Ishikawa (cell line): ENCODE results near the gene CCSER2.

Source experiments
- CEBPB ChIP-seq: IDR thresholded peaks from 2 replicates; pipeline ENCODE4 v1.6.1; 2012
- CREB1 ChIP-seq: IDR thresholded peaks from 2 replicates; pipeline ENCODE4 v1.6.1; 2012; ENCODE audit warnings: low read depth
- EGR1 ChIP-seq: IDR thresholded peaks from 2 replicates; pipeline ENCODE4 v1.6.1; 2012
- EP300 ChIP-seq: IDR thresholded peaks from 2 replicates; pipeline ENCODE4 v1.6.1; 2012; ENCODE audit warnings: borderline replicate concordance
- FOXM1 ChIP-seq: IDR thresholded peaks from 2 replicates; pipeline ENCODE4 v1.6.1; 2012; ENCODE audit warnings: low read depth, borderline replicate concordance
- MAX ChIP-seq: IDR thresholded peaks from 2 replicates; pipeline ENCODE4 v1.6.1; 2012
- NFIC ChIP-seq: IDR thresholded peaks from 2 replicates; pipeline ENCODE4 v1.6.1; 2012
- RAD21 ChIP-seq: IDR thresholded peaks from 2 replicates; pipeline ENCODE4 v1.6.1; 2012; ENCODE audit warnings: low read depth
- TAF1 ChIP-seq: IDR thresholded peaks from 2 replicates; pipeline ENCODE4 v1.6.1; 2012; ENCODE audit warnings: low read depth, mild to moderate bottlenecking
- TCF12 ChIP-seq: IDR thresholded peaks from 2 replicates; pipeline ENCODE4 v1.6.1; 2012; ENCODE audit warnings: low read depth
- TEAD4 ChIP-seq: IDR thresholded peaks from 2 replicates; pipeline ENCODE4 v1.6.1; 2012
- YY1 ChIP-seq: IDR thresholded peaks from 2 replicates; pipeline ENCODE4 v1.6.1; 2012; ENCODE audit warnings: low read depth
- ZBTB7A ChIP-seq: IDR thresholded peaks from 2 replicates; pipeline ENCODE4 v1.6.1; 2012; ENCODE audit warnings: low read depth
- TF ChIP-seq, protein P1 (sequence below): IDR thresholded peaks from 2 replicates; pipeline ENCODE4 v1.6.1; 2012
- TF ChIP-seq, protein P2 (sequence below): IDR thresholded peaks from 2 replicates; pipeline ENCODE4 v1.6.1; 2012; ENCODE audit warnings: low read depth, mild to moderate bottlenecking

Gene CCSER2

GRCh38 chr10:84392181-84392580 is 63.8 kb downstream of the CCSER2 start:
- no peak for TF ChIP-seq RAD21
- TF ChIP-seq TEAD4 = no peak
- no peak for TF ChIP-seq EP300
- no peak for TF ChIP-seq YY1
- no peak for TF ChIP-seq ZBTB7A
- TF ChIP-seq, protein P1, sequence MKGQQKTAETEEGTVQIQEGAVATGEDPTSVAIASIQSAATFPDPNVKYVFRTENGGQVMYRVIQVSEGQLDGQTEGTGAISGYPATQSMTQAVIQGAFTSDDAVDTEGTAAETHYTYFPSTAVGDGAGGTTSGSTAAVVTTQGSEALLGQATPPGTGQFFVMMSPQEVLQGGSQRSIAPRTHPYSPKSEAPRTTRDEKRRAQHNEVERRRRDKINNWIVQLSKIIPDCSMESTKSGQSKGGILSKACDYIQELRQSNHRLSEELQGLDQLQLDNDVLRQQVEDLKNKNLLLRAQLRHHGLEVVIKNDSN = no peak
- TF ChIP-seq MAX = no peak
- TF ChIP-seq NFIC = no peak
- no peak for TF ChIP-seq FOXM1
- TF ChIP-seq, protein P2, sequence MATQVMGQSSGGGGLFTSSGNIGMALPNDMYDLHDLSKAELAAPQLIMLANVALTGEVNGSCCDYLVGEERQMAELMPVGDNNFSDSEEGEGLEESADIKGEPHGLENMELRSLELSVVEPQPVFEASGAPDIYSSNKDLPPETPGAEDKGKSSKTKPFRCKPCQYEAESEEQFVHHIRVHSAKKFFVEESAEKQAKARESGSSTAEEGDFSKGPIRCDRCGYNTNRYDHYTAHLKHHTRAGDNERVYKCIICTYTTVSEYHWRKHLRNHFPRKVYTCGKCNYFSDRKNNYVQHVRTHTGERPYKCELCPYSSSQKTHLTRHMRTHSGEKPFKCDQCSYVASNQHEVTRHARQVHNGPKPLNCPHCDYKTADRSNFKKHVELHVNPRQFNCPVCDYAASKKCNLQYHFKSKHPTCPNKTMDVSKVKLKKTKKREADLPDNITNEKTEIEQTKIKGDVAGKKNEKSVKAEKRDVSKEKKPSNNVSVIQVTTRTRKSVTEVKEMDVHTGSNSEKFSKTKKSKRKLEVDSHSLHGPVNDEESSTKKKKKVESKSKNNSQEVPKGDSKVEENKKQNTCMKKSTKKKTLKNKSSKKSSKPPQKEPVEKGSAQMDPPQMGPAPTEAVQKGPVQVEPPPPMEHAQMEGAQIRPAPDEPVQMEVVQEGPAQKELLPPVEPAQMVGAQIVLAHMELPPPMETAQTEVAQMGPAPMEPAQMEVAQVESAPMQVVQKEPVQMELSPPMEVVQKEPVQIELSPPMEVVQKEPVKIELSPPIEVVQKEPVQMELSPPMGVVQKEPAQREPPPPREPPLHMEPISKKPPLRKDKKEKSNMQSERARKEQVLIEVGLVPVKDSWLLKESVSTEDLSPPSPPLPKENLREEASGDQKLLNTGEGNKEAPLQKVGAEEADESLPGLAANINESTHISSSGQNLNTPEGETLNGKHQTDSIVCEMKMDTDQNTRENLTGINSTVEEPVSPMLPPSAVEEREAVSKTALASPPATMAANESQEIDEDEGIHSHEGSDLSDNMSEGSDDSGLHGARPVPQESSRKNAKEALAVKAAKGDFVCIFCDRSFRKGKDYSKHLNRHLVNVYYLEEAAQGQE = no peak
- no peak for TF ChIP-seq CEBPB
- TF ChIP-seq CREB1 = no peak
- TF ChIP-seq TCF12 = no peak
- no peak for TF ChIP-seq EGR1
- no peak for TF ChIP-seq TAF1

DNA sequence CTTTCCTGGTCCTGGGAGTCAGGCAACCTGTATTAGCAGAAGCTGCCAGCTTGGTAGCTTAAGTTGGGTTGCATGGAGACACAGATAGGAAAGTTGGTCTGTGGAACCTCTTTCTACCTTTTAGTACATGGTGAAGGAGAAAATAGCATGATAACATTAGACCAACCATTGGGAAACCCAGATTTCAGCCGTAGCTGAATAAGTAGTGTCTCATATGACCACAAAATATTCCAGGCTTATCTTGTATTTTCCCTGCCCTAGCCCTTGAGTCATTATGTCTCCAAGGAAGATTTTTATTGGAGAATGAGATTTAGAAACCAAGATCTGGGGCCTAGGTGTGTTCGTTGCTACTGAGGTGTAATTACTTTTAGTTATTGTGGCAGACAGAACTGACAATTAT is 67.2 kb downstream of the CCSER2 start:
- TF ChIP-seq TCF12 (no peak), EGR1 (no peak), CREB1 (no peak), NFIC (no peak), ZBTB7A (no peak), TEAD4 (no peak), RAD21 (no peak)

DNA sequence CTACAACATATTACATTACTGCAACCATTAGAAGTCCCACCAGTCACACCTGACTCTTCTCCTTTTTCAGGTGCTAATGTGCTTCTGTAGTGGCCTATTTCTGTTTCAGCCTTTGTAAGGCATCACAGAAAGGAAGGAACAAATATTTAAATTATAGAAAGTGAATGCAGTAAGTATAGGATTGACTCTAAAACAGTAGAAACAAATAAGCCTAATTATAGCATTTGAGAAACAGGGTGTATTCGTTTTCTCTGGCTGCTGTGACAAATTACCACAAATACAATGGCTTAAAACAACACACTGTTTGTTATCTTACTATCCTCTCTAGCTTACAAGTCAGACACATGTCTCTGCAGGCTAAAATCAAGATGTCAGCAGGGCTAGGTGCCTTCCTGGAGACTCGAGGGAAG is 69.4 kb downstream of the CCSER2 start:
- TF ChIP-seq TCF12 (no peak), CEBPB (no peak), TEAD4 (no peak), CREB1 (no peak), EGR1 (no peak), NFIC (no peak), ZBTB7A (no peak), FOXM1 (no peak)

DNA sequence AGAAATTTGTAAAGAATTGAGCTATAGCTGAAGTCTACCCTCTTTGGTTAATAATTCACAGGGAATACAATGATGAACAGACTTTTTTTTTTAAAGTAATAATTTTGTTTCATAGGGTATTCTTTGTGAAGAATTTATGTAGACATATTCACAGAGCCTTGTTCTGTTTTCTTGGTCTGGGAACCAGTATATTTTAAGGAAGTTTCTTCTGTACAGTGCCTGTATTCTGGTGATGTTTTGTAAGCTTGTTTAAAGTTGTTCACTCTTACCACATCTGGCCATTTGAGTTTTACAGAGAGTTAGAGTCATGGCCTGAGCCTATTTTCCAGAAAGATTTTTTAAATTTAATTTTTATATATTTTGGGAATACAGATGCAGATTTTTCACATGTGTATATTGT is 70.3 kb downstream of the CCSER2 start:
- TF ChIP-seq MAX = no peak
- TF ChIP-seq YY1 = no peak
- no peak for TF ChIP-seq ZBTB7A
- TF ChIP-seq CREB1 = no peak
- no peak for TF ChIP-seq FOXM1
- no peak for TF ChIP-seq NFIC
- no peak for TF ChIP-seq TCF12
- TF ChIP-seq TEAD4 = no peak
- no peak for TF ChIP-seq TAF1
- TF ChIP-seq, protein P1 = no peak
- TF ChIP-seq EGR1 = no peak
- TF ChIP-seq, protein P2 = no peak

GRCh38 chr10:84401854-84402611 is 73.6 kb downstream of the CCSER2 start:
- TF ChIP-seq CREB1 (no peak), CEBPB (0 out of 2 replicates have a peak, but pooled peaks have one; percentile 42)

DNA sequence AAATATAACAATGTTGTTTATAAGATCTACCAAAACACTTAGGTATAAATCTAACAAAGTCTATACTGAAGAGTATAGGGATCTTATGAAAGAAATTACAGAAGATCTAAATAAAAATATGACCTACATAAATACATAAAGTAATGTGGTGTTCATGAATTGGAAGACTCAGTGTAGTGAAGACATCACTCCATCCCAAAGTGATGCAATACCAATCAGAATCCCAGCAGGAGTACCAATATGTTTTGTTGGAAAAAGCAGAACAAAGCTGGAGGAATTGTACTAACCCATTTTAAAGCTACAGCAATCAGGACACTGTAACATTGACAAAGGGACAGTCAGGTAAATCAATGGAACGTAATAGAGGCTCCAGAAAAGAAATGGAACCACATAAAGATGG is 76.4 kb downstream of the CCSER2 start:
- no peak for TF ChIP-seq RAD21
- TF ChIP-seq TCF12 = no peak
- no peak for TF ChIP-seq EGR1
- no peak for TF ChIP-seq CEBPB
- no peak for TF ChIP-seq EP300
- TF ChIP-seq ZBTB7A = no peak
- no peak for TF ChIP-seq TAF1
- TF ChIP-seq FOXM1 = no peak
- no peak for TF ChIP-seq CREB1
- TF ChIP-seq, protein P1 = no peak
- TF ChIP-seq MAX = no peak
- no peak for TF ChIP-seq NFIC
- no peak for TF ChIP-seq TEAD4
- TF ChIP-seq YY1 = no peak
- TF ChIP-seq, protein P2 = no peak
